ENCODE results near the gene HNRNPU. TPM values are rescaled to one million over a fixed set of nuclear protein-coding genes. Genes with fewer than 3 reads are reported as not detected.
A peak's percentile ranks its signal among the peaks of the same experiment; 100 is the strongest.

HNRNPU gene
- total RNA-seq, 4 donors from 2014 or later = 305 to 433 (median 344) TPM

- WGBS, 2 donors = 93 to 94% methylated on average over 23 of the region's 23 CpGs
- no peak overlapping the region for H3K27ac ChIP-seq
- TF ChIP-seq POLR2A (IDR thresholded peaks at IDR 0.05) = no peak
- no peak for TF ChIP-seq CTCF (IDR thresholded peaks at IDR 0.05)
- peaks cover 0 to 5% of the 10 kb centered on the region in 2 donors for H3K4me1 ChIP-seq
- no peaks in the 10 kb centered on the region for H3K27me3 ChIP-seq
- H3K36me3 ChIP-seq = peaks cover 0 to 4% of the 10 kb centered on the region in 2 donors
- DNase-seq = no peak
- H3K4me3 ChIP-seq (replicated peaks in 1 of 3) = no peak overlapping the region
- intact Hi-C loops (cut with DNase I) = loop anchor here (5.0 kb wide), 1 partner anchor 174 kb away; no protein-coding TSS in a partner anchor
- H3K9me3 ChIP-seq = no peaks in the 10 kb centered on the region
These were observed 4.4 kb upstream of the HNRNPU start for GRCh38 chr1:244868484-244869363.

DNA sequence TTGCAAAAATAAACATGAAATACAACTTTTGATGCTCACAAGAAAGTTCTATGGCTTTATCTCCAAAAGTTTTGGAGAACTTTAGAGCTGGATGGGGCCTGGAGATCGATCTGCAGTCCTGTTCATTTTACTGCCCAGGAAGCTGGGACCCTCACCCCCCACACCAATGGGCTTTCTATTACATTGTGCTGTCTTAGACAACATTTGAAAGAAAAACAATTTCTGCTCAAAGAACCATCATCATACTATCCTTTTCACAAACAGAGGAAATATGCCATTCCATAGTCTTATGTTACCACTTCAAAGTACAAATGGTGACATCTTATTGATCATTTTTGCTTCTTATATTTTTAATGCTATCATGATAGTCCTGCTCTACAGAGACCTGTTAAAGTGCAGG is 2.0 kb upstream of the HNRNPU start:
- intact Hi-C loops (cut with DNase I) = loop anchor here (5.0 kb wide), 1 partner anchor 176 kb away; no protein-coding TSS in a partner anchor
- no peak overlapping the region for H3K4me3 ChIP-seq (replicated peaks in 1 of 3)
- 84 to 85% methylated on average over 1 of the region's 1 CpG for WGBS, 2 donors
- H3K27me3 ChIP-seq = no peaks in the 10 kb centered on the region
- H3K9me3 ChIP-seq = no peaks in the 10 kb centered on the region
- peaks cover 0 to 8% of the 10 kb centered on the region in 2 donors for H3K36me3 ChIP-seq
- TF ChIP-seq POLR2A (IDR thresholded peaks at IDR 0.05) = no peak
- no peak for TF ChIP-seq CTCF (IDR thresholded peaks at IDR 0.05)
- H3K4me1 ChIP-seq = peaks cover 5 to 12% of the 10 kb centered on the region in 2 donors
- DNase-seq = no peak
- H3K27ac ChIP-seq = no peak overlapping the region

GRCh38 chr1:244865820-244866219 is 1.5 kb upstream of the HNRNPU start:
- Histone ChIP-seq H3K4me1 (peaks cover 9 to 17% of the 10 kb centered on the region in 2 donors), H3K36me3 (peaks cover 0 to 8% of the 10 kb centered on the region in 2 donors), H3K4me3 (replicated peaks in 1 of 3) (no peak overlapping the region), H3K9me3 (no peaks in the 10 kb centered on the region), H3K27ac (peak overlapping the region in 1 of 3 donors; percentile 100), H3K27me3 (no peaks in the 10 kb centered on the region)
- DNase-seq = no peak
- 61 to 83% methylated on average over 3 of the region's 3 CpGs for WGBS, 2 donors
- intact Hi-C loops (cut with DNase I) = loop anchor here (5.0 kb wide), 1 partner anchor 176 kb away; no protein-coding TSS in a partner anchor
- TF ChIP-seq CTCF (IDR thresholded peaks at IDR 0.05) (no peak), POLR2A (IDR thresholded peaks at IDR 0.05) (no peak)

- DNase-seq = peak; percentile 22 to 37
- Histone ChIP-seq H3K4me3 (replicated peaks in 1 of 3) (peak overlapping the region; percentile 62 to 99 (median 69)), H3K27ac (peak overlapping the region; percentile 97 to 100 (median 100)), H3K27me3 (no peaks in the 10 kb centered on the region), H3K36me3 (peaks cover 2 to 8% of the 10 kb centered on the region in 2 donors), H3K9me3 (no peaks in the 10 kb centered on the region), H3K4me1 (peaks cover 17 to 25% of the 10 kb centered on the region in 2 donors)
- no peak for TF ChIP-seq CTCF (IDR thresholded peaks at IDR 0.05)
- intact Hi-C loops (cut with DNase I) = loop anchor here (5.0 kb wide), 1 partner anchor 177 kb away; no protein-coding TSS in a partner anchor
- WGBS, 2 donors = 21 to 24% methylated on average over 9 of the region's 9 CpGs
These were observed 657 bp upstream of the HNRNPU start for GRCh38 chr1:244865028-244865371.
